NCI-H446 treated with DMSO at 0.1 percent for 48 hours (cell line): Measurements from ENCODE around the gene SMTNL2.
"Not testable (repeated sequence)": the region's sequence is repeated elsewhere in the genome, so short reads cannot be mapped to it uniquely, and the experiment has no call there.

Source experiments
- DNase-seq: peaks from one replicate; lab custom pipeline; 2025; lab: John Stamatoyannopoulos, UW

SMTNL2 gene

GRCh38 chr17:4634976-4635375, 50.6 kb downstream of the SMTNL2 start:
- no peak for DNase-seq

- no peak for DNase-seq
Observed at GRCh38 chr17:4635823-4636375, 51.6 kb downstream of the SMTNL2 start.

DNA sequence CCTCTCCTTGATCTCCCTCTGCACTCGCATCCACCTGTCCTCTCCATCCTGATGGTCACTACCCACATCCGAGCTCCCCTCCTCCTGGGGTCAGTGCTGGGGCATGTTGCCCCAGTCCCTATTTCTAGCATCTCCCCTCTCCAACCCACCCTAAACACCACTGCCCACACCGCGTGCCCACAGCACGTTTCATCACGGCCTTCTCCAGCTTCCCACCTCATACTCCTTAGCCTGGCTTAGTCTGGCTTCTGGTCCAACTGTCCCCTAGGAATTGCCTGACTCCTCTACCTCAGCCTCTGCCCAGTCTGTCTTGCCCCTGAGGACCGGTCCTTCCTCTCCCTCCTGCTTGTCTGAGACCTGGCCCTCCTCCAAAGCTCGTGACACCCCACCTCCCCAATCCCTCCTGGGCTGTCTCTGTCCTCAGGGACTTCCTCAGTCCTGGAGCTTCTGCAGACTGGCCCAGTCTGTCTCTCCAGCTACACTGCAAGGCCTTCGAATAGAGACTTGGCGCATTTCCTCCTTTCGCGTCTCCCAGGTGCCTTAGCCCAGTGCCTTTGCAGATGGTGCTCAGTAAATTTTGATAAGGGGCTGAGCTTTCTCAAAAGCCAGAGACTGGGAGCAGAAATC, 52.3 kb downstream of the SMTNL2 start:
- no peak for DNase-seq

GRCh38 chr17:4638766-4639165, 54.4 kb downstream of the SMTNL2 start:
- DNase-seq: not testable (repeated sequence)

DNA sequence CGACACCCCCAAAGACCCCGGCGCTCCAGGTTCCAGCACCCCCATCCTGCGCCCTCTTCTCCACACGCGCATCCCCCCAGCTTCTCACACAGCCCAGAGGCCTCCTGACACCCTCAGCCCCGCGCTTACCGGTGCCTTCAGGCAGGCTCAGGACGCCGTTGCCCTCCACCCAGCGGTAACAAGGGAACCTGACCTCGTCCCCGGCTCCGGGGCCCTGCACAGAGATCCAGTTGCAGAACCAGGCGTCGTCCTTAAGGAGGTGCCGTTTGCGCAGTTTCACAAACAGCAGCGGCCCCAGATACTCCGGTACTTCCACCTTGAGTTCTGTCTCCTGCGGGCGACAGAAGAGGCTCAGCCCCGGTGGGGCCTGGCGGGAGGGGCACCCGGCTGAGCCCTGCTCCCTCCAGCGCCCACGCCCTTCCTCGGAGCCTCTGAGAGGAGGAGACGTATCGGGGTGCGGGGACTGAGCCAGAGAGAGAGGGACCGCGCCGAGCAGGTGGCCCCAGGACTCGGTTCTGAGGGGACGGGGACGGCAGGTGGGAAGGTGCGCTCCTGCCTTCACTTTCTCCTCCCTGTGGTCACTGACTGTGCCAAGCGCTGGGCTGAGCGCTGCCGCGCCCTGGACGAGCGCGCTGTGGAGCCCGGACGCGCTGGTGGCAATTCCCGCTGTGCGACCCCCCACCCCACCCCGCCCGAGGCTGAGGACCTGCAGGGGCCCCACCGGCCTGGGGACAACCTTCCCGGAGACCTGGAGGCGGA, 55.2 kb downstream of the SMTNL2 start:
- DNase-seq: not testable (repeated sequence)

- not testable (repeated sequence) for DNase-seq
Observed at GRCh38 chr17:4640569-4641188, 56.4 kb downstream of the SMTNL2 start.

DNA sequence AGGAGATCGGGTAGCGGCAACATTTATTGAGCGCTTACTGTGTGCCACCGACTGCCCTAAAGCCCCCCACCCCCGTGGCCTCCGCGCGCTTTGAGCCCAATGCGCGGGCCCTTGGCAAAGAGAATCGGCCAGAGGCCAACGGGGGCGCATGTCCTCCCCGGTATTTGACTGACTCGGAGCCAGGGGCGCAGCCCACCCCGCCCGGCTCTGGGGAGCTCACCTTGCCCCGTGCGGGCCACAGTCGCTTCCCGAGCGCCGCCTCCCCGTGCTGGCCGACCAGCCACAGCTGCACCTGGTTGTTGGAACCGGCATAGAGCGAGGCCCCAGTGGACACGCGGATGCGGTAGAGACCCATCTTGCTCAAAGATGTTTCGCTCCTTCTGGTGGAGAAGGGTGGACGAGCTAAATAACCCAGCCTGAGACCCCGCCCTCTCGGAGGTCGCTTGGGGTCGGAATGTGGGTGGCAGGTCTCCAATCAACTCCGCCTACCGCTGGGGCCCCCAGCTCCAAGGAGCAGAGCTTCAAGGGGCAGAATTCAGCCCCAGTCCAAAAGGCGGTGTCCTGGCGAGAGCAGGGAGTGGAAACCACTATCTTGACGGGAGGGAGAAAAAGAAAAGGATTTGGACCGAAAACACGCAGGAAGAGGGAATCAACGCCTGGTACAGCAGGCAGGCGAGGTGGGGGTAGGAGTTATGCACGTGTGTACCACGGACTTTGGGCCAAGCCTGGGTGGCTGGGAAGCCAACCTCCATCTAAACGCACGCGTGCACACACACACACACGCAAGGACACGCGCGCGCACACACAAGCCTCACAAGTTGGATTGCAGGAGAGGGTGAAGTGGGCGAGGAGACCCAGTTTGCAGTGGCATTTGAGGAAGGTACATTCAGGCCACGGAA, 57.2 kb downstream of the SMTNL2 start, which contains the start of gene ALOX15:
ALOX15 (minus strand) TSS at position 382 of the 899 bp plus-strand sequence; CDS start at position 355, 27 bp downstream.
- DNase-seq: no peak

- no peak for DNase-seq
Observed at GRCh38 chr17:4642286-4642685, 58.0 kb downstream of the SMTNL2 start.

- no peak for DNase-seq
Observed at GRCh38 chr17:4643676-4644075, 59.3 kb downstream of the SMTNL2 start.

- DNase-seq: no peak
Observed at GRCh38 chr17:4645642-4646041, 61.3 kb downstream of the SMTNL2 start.

- DNase-seq: no peak
Observed at GRCh38 chr17:4648741-4649140, 64.4 kb downstream of the SMTNL2 start.

DNA sequence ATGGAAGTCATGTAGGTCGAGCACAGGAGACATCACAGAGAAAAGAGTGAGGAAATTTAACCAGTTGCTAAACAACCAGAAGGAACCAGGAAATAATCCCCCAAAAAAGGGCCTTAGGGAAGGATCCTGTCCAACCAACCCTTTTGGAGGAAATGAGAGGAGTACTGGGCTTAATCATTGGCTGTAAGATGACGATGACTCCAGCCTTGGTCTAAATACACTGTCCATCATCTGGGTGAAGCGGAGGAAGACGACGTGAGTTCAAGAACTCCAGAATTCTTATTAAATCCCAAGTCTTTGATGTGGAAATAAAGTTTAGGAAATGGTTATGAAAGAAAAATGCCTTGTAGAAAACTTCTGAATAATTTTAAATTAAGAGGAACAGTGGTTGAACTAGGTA, 68.7 kb downstream of the SMTNL2 start:
- no peak for DNase-seq

- not testable (repeated sequence) for DNase-seq
Observed at GRCh38 chr17:4655933-4656332, 71.6 kb downstream of the SMTNL2 start.

DNA sequence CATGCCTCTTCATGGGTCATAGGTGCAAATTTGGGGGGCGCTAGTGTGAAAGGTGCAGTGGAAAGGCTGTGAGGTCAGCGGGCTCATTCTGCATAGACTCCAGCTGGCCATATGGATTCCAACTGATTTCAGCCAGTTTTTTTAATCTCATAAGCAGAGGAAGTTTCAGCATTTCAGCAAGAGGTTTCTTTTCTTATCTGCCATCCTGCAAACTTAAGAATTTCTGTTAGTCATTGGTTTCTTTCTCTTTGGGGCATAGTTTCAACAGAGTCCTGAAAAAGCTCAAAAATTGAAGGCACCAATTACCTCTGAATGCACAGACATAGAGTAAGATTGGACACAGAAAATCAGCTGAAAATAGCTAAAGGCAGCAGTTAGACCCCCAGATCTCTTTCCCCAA, 73.3 kb downstream of the SMTNL2 start:
- no peak for DNase-seq
